HCT116 (cell line): ENCODE measurements around the gene MLPH.

Source experiments
- CEBPB ChIP-seq: IDR thresholded peaks from 2 replicates; pipeline ENCODE4 v1.6.1; 2012; ENCODE audit warnings: low read depth
- CTCF ChIP-seq, 3 experiments: fragments of 200-600 bp in 1 of 3; sonication (generic) in 1 of 3; IDR thresholded peaks in 2 of 3; conservative IDR thresholded peaks in 1 of 3; 2 replicates each; pipeline ENCODE4 v1.5.1; 2012 to 2017; ENCODE audit warnings: low read depth in 2 of 3, low read length in 2 of 3, antibody characterized with exemption in 1 of 3, borderline replicate concordance in 1 of 3, control low read depth in 1 of 3, mild to moderate bottlenecking in 1 of 3, mixed read lengths in 1 of 3, mixed run types in 1 of 3, moderate library complexity in 1 of 3; ENCODE audit not compliant: insufficient read depth in 1 of 3
- EZH2phosphoT487 ChIP-seq: fragments of 200-600 bp; IDR thresholded peaks from 2 replicates; pipeline ENCODE4 v1.6.1; 2018; ENCODE audit warnings: antibody characterized with exemption, borderline replicate concordance
- POLR2AphosphoS5 ChIP-seq: IDR thresholded peaks from 2 replicates; pipeline ENCODE4 v1.6.1; 2011; ENCODE audit warnings: mild to moderate bottlenecking, low read depth, low read length, moderate library complexity
- REST ChIP-seq: IDR thresholded peaks from 2 replicates; pipeline ENCODE4 v1.6.1; 2012; ENCODE audit warnings: low read depth
- SIN3A ChIP-seq: IDR thresholded peaks from 2 replicates; pipeline ENCODE4 v1.6.1; 2012; ENCODE audit warnings: low read depth
- ZFX ChIP-seq: fragments of 450-650 bp; IDR thresholded peaks from 2 replicates; pipeline ENCODE4 v1.6.1; 2017

GRCh38 chr2:237527233-237527632, 40.2 kb downstream of the MLPH start:
- no peak for TF ChIP-seq SIN3A
- no peak for TF ChIP-seq CEBPB
- no peak for TF ChIP-seq ZFX
- TF ChIP-seq EZH2phosphoT487, result no peak
- TF ChIP-seq REST, result no peak
- no peak for TF ChIP-seq CTCF (IDR thresholded peaks at IDR 0.05 in 2 of 3, conservative IDR thresholded peaks at IDR 0.05 in 1 of 3; ENCODE audit: borderline replicate concordance in 1 of 3, insufficient read depth in 1 of 3, low read depth in 2 of 3, low read length in 2 of 3)
- TF ChIP-seq POLR2AphosphoS5, result no peak
